Measurements from ENCODE around the gene EP300.

Gene EP300

DNA sequence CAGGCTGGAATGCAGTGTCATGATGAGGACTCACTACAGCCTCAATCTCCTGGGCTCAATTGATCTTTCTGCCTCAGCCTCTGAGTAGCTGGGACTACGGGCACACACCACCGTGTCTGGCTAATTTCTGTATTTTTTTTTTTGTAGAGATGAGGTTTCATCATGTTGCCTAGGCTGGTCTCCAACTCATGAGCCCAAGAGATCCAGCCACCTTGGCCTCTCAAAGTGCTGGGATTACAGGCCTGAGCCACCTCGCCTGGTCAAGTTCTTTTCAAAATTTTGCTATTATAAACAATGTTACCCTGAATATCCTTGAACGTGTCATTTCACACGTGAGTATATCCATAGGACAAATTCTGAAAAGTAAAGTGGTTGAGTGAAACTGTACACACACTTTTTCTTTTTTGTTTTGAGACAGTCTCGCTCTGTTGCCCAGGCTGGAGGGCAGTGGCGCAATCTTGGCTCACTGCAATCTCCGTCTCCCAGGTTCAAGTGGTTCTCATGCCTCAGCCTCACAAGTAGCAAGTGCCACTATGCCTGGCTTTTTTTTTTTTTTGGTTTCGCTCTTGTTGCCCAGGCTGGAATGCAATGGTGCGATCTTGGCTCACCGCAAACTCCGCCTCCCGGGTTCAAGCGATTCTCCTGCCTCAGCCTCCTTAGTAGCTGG, 21.6 kb upstream of the EP300 start:
- Histone ChIP-seq H3K4me1 (ENCODE audit: insufficient read depth, low read length) (no peaks in the 10 kb centered on the region), H3K36me3 (ENCODE audit: insufficient read depth, low read length) (no peaks in the 10 kb centered on the region), H3K9me3 (ENCODE audit: control insufficient read depth, insufficient read depth, low read length) (no peaks in the 10 kb centered on the region), H3K9ac (ENCODE audit: low read depth, low read length) (no peak overlapping the region)

DNA sequence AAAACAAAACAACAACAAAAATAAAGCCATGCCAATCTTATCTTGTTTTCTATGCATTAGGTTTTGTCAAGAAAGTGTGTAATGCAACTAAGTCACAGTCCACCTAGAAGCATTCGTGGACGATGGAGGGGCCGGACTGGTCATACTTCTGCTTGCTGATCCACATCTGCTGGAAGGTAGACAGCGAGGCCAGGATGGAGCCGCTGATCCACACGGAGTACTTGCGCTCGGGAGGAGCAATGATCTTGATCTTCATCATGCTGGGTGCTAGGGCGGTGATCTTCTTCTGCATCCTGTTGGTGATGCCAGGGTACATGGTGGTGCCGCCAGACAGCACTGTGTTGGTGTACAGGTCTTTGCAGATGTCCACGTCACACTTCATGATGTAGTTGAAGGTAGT, 18.3 kb upstream of the EP300 start:
- H3K4me1 ChIP-seq (ENCODE audit: insufficient read depth, low read length) = no peaks in the 10 kb centered on the region
- H3K9me3 ChIP-seq (ENCODE audit: control insufficient read depth, insufficient read depth, low read length) = no peaks in the 10 kb centered on the region
- H3K9ac ChIP-seq (ENCODE audit: low read depth, low read length) = no peak overlapping the region
- no peaks in the 10 kb centered on the region for H3K36me3 ChIP-seq (ENCODE audit: insufficient read depth, low read length)

DNA sequence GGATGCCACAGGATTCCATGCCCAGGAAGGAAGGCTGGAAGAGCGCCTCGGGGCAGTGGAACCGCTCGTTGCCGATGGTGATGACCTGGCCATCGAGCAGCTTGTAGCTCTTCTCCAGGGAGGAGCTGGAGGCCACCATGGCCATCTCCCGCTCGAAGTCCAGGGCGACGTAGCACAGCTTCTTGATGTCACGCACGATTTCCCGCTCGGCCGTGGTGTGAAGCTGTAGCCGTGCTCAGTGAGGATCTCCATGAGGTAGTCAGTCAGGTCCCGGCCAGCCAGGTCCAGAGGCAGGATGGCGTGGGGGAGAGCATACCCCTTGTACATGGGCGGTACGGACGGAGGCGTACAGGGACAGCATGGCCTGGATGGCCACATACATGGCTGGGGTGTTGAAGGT, 17.9 kb upstream of the EP300 start:
- H3K36me3 ChIP-seq (ENCODE audit: insufficient read depth, low read length) = no peaks in the 10 kb centered on the region

DNA sequence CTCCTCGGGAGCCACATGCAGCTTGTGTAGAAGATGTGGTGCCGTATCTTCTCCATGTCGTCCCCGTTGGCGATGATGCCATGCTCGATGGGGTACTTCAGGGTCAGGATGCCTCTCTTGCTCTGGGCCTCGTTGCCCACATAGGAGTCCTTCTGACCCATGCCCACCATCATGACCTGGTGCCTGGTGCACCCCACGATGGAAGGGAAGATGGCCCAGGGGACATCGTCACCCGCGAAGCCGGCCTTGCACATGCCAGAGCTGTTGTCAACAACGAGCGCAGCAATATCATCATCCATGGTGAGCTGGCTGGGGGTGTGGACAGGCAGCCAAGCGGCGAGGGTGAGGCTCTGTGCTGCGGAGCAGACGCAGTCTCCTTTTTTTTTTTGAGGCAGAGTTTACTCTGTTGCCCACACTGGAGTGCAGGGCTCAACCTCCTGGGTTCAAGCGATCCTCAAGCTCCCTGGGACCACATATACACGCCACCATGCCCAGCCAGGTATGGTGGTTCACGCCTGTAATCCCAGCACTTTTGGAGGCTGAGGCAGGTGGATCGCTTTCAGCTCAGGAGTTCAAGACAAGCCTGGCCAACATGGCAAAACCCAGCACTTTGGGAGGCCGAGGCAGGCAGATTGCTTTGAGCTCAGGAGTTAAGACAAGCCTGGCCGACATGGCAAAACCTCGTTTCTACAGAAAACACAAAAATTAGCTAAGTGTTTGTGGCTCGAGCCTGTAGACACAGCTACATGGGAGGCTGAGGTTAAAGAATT, 17.3 kb upstream of the EP300 start:
- Histone ChIP-seq H3K9ac (ENCODE audit: low read depth, low read length) (no peak overlapping the region), H3K36me3 (ENCODE audit: insufficient read depth, low read length) (no peaks in the 10 kb centered on the region), H3K4me1 (ENCODE audit: insufficient read depth, low read length) (no peaks in the 10 kb centered on the region), H3K9me3 (ENCODE audit: control insufficient read depth, insufficient read depth, low read length) (no peaks in the 10 kb centered on the region)

More for the DNA sequence above, 17.9 kb upstream of the EP300 start:
- no peak overlapping the region for H3K9ac ChIP-seq (ENCODE audit: low read depth, low read length)
- H3K4me1 ChIP-seq (ENCODE audit: insufficient read depth, low read length) = no peaks in the 10 kb centered on the region
- no peaks in the 10 kb centered on the region for H3K9me3 ChIP-seq (ENCODE audit: control insufficient read depth, insufficient read depth, low read length)

DNA sequence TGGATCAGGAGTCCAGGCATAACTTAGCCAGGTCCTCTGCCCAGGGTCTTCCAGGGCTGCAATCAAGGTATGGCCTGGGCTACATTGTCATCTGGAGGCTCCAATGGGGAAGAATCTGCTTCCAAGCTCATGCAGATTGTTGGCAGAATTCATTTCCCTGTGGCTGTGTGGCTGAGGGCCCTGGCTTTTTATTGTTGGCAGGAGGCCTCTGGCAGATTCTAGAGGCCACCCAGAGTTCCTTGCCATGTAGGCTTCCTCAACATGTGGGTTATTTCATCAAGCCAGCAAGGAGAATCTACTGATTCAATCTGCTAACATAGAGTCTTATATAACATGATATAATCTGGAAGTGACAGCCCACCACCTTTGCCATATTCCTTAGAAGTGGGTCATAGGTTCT, 16.4 kb upstream of the EP300 start:
- Histone ChIP-seq H3K9me3 (ENCODE audit: control insufficient read depth, insufficient read depth, low read length) (no peaks in the 10 kb centered on the region), H3K9ac (ENCODE audit: low read depth, low read length) (no peak overlapping the region), H3K36me3 (ENCODE audit: insufficient read depth, low read length) (no peaks in the 10 kb centered on the region), H3K4me1 (ENCODE audit: insufficient read depth, low read length) (no peaks in the 10 kb centered on the region)

DNA sequence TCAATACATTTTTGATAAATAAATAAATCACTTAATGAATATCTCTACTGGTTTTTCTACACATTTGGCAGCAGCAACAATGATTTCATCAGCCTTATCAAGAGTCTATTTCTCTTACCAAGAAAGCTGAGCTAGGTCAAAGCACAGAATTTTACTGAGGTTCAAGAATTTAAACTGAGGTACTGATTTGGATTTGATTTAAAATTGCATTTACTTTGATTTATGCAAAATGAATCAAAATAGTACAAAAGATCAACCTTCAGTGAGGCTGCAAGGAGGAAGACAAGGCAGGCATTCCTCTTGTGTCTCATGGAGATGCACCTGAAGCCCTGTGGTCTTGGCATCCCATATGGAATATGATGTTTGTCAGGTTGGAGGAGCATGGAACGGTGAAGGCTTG, 15.5 kb upstream of the EP300 start:
- Histone ChIP-seq H3K9ac (ENCODE audit: low read depth, low read length) (no peak overlapping the region), H3K36me3 (ENCODE audit: insufficient read depth, low read length) (no peaks in the 10 kb centered on the region), H3K4me1 (ENCODE audit: insufficient read depth, low read length) (no peaks in the 10 kb centered on the region), H3K9me3 (ENCODE audit: control insufficient read depth, insufficient read depth, low read length) (no peaks in the 10 kb centered on the region)

DNA sequence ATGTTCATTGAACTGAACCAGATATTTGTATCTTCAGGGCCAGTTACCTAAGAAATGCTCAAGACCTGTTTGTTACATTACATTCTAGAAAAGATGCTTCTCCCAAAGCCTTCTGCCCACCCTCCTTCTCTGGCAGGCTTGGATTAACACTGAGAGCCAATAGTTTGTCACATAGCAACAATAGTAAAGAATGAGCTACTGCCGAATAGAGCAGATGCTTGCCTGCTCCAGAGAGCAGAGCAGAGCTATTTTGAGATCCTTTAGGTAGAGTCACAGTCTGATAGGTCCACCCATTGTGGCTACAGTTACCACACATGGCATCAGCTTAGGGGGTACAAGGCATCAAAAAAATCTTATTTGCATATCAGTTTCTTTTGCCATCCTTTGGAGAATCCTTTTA, 13.5 kb upstream of the EP300 start:
- no peak overlapping the region for H3K9ac ChIP-seq (ENCODE audit: low read depth, low read length)
- H3K9me3 ChIP-seq (ENCODE audit: control insufficient read depth, insufficient read depth, low read length) = no peaks in the 10 kb centered on the region
- no peaks in the 10 kb centered on the region for H3K36me3 ChIP-seq (ENCODE audit: insufficient read depth, low read length)
- no peaks in the 10 kb centered on the region for H3K4me1 ChIP-seq (ENCODE audit: insufficient read depth, low read length)

DNA sequence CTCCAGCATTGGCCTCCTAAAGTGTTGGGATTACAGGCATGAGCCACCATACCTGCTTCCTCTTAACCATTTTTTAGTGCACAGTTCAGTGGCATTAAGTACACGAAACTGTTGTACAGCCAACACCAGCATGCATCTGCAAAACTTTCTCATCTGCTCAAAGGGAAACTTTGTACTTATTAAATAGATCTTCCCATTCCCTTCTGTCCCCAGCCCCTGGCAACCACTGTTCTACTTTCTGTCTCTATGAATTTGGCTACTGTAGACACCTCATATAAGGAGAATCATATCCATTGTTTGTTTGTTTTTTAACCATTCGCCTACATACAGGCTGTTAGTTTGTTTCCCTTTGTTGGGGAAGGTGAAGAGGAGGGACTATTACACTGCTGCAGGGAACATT, 6.5 kb upstream of the EP300 start:
- Histone ChIP-seq H3K9ac (ENCODE audit: low read depth, low read length) (no peak overlapping the region), H3K9me3 (ENCODE audit: control insufficient read depth, insufficient read depth, low read length) (no peaks in the 10 kb centered on the region), H3K4me1 (ENCODE audit: insufficient read depth, low read length) (no peaks in the 10 kb centered on the region), H3K36me3 (ENCODE audit: insufficient read depth, low read length) (no peaks in the 10 kb centered on the region)

DNA sequence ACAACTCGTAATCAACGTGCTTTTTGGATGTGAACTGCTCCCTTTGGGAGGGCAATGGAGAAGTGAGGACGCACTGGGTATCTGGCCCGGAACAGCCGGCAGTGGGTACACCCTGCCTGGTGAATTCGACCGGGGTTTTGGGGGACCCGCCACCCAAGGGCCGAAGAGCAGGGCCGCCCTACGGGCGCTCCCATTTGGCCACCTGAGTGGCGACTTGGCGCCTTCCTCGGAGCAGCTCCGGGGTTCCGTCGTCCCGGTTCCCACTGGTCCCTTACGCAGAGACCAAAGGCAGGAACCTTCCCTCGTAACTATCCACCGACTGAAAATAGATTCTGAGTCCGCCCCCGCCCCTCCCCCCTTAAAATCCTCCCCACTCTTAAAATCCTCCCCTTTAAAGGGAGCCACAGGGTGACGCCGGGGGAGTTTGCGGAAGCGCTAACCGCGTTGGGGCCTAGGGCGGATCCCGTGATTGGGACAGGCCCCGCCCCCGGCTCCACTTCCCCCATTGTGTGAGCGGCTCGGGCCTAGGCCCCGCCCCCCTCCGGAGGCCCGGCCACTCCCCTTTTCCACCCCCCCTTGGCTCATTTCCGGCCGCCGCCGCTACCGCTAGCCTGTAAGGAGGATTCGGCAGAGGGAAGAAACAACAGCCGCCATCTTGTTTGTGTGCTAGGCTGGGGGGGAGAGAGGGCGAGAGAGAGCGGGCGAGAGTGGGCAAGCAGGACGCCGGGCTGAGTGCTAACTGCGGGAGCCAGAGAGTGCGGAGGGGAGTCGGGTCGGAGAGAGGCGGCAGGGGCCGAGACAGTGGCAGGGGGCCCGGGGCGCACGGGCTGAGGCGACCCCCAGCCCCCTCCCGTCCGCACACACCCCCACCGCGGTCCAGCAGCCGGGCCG, 1.0 kb upstream of the EP300 start:
- Histone ChIP-seq H3K9ac (ENCODE audit: low read depth, low read length) (peak overlapping the region; percentile 93), H3K36me3 (ENCODE audit: insufficient read depth, low read length) (no peaks in the 10 kb centered on the region), H3K9me3 (ENCODE audit: control insufficient read depth, insufficient read depth, low read length) (no peaks in the 10 kb centered on the region), H3K4me1 (ENCODE audit: insufficient read depth, low read length) (peaks cover 7% of the 10 kb centered on the region; the same call in 1 of the 2 replicates)

DNA sequence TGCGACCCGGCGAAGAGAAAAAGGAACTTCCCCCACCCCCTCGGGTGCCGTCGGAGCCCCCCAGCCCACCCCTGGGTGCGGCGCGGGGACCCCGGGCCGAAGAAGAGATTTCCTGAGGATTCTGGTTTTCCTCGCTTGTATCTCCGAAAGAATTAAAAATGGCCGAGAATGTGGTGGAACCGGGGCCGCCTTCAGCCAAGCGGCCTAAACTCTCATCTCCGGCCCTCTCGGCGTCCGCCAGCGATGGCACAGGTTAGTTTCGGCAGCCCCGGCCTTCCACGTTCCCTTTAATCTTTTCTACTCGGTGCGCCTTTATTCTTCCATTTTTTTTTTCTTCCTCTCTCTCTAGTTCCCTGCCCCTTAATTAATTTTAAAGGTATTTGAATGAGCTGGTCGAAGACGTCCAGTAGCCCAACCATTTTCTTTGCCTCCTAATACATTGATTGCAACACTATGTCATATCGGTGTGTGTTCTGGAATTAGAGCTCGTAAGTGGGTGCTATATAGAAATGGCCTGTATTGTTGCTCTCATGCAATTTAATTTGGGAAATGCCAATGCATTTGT, 537 bp downstream of the EP300 start:
- no peaks in the 10 kb centered on the region for H3K36me3 ChIP-seq (ENCODE audit: insufficient read depth, low read length)

DNA sequence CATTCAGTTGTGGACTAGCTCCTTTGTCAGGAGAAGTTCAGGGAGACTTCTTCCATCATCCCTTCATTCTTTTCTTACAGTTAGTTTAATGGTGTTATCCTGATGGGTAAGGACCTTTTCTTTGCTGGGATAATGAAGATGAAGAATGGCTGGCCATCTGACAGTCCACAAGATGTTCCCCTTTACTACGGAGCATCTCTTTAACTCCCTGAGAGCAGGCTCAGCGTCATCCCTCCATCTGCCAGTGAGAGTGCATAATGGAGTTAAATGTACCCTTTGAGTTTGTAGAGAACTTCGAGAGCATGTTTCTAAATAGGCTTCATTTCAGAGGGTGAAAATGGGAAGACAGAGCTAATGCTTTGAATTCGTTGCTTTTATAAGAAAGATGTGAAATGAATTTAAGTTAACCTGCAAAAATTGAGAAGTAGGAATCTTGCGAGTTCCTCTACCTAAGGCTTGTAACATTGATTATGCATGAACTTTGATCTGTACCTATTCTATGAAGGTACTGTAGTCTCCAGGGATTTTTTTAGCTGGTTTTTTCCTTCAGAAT, 1.7 kb downstream of the EP300 start:
- H3K4me1 ChIP-seq (ENCODE audit: insufficient read depth, low read length) = peaks cover 10% of the 10 kb centered on the region; the same call in 1 of the 2 replicates
- peak overlapping the region; percentile 93 for H3K9ac ChIP-seq (ENCODE audit: low read depth, low read length)
- H3K9me3 ChIP-seq (ENCODE audit: control insufficient read depth, insufficient read depth, low read length) = no peaks in the 10 kb centered on the region
- H3K36me3 ChIP-seq (ENCODE audit: insufficient read depth, low read length) = no peaks in the 10 kb centered on the region

More for the DNA sequence above, 537 bp downstream of the EP300 start:
- no peaks in the 10 kb centered on the region for H3K9me3 ChIP-seq (ENCODE audit: control insufficient read depth, insufficient read depth, low read length)
- H3K9ac ChIP-seq (ENCODE audit: low read depth, low read length) = peak overlapping the region; percentile 93
- peaks cover 10% of the 10 kb centered on the region; the same call in 1 of the 2 replicates for H3K4me1 ChIP-seq (ENCODE audit: insufficient read depth, low read length)

DNA sequence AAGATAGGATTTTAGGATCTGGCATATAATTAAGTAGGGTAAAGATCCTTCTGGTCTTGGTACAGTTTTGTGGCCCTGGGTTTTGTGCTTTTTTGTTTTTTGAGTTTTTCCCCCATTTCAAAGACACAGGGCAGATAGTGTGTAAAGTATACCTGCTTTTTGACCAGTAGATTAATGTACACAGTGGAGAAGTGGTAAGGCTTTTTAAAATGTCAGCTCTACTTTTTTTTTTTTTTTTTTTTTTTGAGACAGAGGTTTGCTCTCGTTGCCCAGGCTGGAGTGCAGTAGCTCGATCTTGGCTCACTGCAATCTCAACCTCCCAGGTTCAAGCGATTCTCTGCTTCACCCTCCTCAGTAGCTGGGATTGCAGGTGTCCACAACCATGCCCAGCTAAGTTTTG, 4.0 kb downstream of the EP300 start:
- Histone ChIP-seq H3K9me3 (ENCODE audit: control insufficient read depth, insufficient read depth, low read length) (no peaks in the 10 kb centered on the region), H3K4me1 (ENCODE audit: insufficient read depth, low read length) (peaks cover 10% of the 10 kb centered on the region; the same call in 1 of the 2 replicates), H3K9ac (ENCODE audit: low read depth, low read length) (no peak overlapping the region), H3K36me3 (ENCODE audit: insufficient read depth, low read length) (no peaks in the 10 kb centered on the region)

DNA sequence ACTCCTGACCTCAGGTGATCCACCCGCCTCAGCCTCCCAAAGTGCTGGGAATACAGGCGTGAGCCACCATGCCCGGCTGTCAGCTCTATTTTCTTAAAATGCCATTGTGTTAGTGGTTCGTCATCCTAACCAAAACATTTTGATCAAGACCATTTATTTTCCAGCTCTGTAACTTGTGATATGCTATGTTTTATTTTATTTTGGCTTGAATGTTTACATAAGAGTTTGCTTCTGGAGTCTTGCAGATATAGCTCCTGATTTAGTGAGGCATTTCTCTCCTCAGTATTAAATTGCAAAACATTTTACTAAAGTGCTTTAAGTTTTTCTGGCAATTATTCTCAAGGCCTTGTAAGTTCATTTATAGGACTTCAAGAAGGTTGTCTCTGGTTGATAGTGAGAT, 4.4 kb downstream of the EP300 start:
- H3K9me3 ChIP-seq (ENCODE audit: control insufficient read depth, insufficient read depth, low read length) = no peaks in the 10 kb centered on the region
- peaks cover 10% of the 10 kb centered on the region; the same call in 1 of the 2 replicates for H3K4me1 ChIP-seq (ENCODE audit: insufficient read depth, low read length)
- H3K9ac ChIP-seq (ENCODE audit: low read depth, low read length) = no peak overlapping the region
- no peaks in the 10 kb centered on the region for H3K36me3 ChIP-seq (ENCODE audit: insufficient read depth, low read length)

DNA sequence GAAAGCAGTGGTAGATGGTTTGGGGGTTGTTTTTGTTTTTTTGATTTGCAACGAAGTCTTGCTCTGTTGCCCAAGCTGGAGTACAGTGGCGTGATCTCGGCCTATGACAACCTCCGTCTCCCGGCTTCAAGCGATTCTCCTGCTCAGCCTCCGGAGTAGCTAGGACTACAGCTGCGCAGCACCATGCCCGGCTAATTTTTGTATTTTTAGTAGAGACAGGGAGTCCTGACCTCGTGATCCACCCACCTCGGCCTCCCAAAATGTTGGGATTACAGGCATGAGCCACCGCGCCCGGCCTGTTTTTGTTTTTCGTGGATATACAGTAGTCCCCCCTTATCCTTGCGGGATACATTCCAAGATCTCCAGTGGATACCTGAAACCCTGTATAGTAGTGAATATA, 6.6 kb downstream of the EP300 start:
- no peaks in the 10 kb centered on the region for H3K36me3 ChIP-seq (ENCODE audit: insufficient read depth, low read length)
- no peak overlapping the region for H3K9ac ChIP-seq (ENCODE audit: low read depth, low read length)
- H3K4me1 ChIP-seq (ENCODE audit: insufficient read depth, low read length) = peaks cover 10% of the 10 kb centered on the region; the same call in 1 of the 2 replicates
- H3K9me3 ChIP-seq (ENCODE audit: control insufficient read depth, insufficient read depth, low read length) = no peaks in the 10 kb centered on the region
